Eye (tissue), 1 donor: ENCODE data around the gene ME2.
A peak's percentile ranks its signal among the peaks of the same experiment; 100 is the strongest.
"Not testable (repeated sequence)": the region's sequence is repeated elsewhere in the genome, so short reads cannot be mapped to it uniquely, and the experiment has no call there.

ENCODE experiments used
- DNase-seq: peaks from one replicate; pipeline ENCODE4 v3.0.0-alpha.2; 2015

The ME2 gene

GRCh38 chr18:50928551-50928950 is 49.6 kb downstream of the ME2 start:
- DNase-seq, result no peak

GRCh38 chr18:50933684-50934083 is 54.8 kb downstream of the ME2 start:
- no peak for DNase-seq

- DNase-seq, result no peak
These were observed 55.8 kb downstream of the ME2 start for GRCh38 chr18:50934545-50935211.

GRCh38 chr18:50935493-50936191 is 56.7 kb downstream of the ME2 start:
- no peak for DNase-seq

- no peak for DNase-seq
These were observed 58.3 kb downstream of the ME2 start for GRCh38 chr18:50937183-50937582.

- no peak for DNase-seq
These were observed 60.0 kb downstream of the ME2 start for GRCh38 chr18:50938912-50939311.

- no peak for DNase-seq
These were observed 65.5 kb downstream of the ME2 start for GRCh38 chr18:50944245-50944932.

- DNase-seq, result not testable (repeated sequence)
These were observed 67.0 kb downstream of the ME2 start for GRCh38 chr18:50945918-50946317.

GRCh38 chr18:50947899-50948298 is 69.0 kb downstream of the ME2 start:
- DNase-seq, result no peak

- DNase-seq, result no peak
These were observed 70.3 kb downstream of the ME2 start for GRCh38 chr18:50949185-50949584.

- DNase-seq, result no peak
These were observed 71.7 kb downstream of the ME2 start for GRCh38 chr18:50950626-50951025.

GRCh38 chr18:50953822-50954221 is 74.9 kb downstream of the ME2 start:
- DNase-seq, result no peak

GRCh38 chr18:50955253-50955652 is 76.3 kb downstream of the ME2 start:
- no peak for DNase-seq

- DNase-seq, result no peak
These were observed 77.2 kb downstream of the ME2 start for GRCh38 chr18:50956116-50956515.

GRCh38 chr18:50961974-50962373 is 83.1 kb downstream of the ME2 start:
- DNase-seq, result peak; percentile 27

- peak; percentile 90 for DNase-seq
These were observed 89.1 kb downstream of the ME2 start, which contains the start of gene ELAC1 for GRCh38 chr18:50967714-50968661. ELAC1 (plus strand) TSS chr18:50968040; CDS start chr18:50974405, 6,365 bp downstream.

GRCh38 chr18:50969448-50969847 is 90.5 kb downstream of the ME2 start:
- DNase-seq, result peak; percentile 8

GRCh38 chr18:50970006-50970405 is 91.1 kb downstream of the ME2 start:
- no peak for DNase-seq

- DNase-seq, result not testable (repeated sequence)
These were observed 93.5 kb downstream of the ME2 start for GRCh38 chr18:50972404-50972803.

- no peak for DNase-seq
These were observed 94.6 kb downstream of the ME2 start for GRCh38 chr18:50973367-50974126.

- no peak for DNase-seq
These were observed 98.3 kb downstream of the ME2 start for GRCh38 chr18:50977037-50977760.
